Sigmoid colon (tissue), 4 donors: ENCODE data around the gene PRLH.

Experiments
- CTCF ChIP-seq, 4 experiments: fragments of 450-650 bp in 3 of 4; fragments of 200-600 bp in 1 of 4; IDR thresholded peaks; one replicate each; pipeline ENCODE4 v1.5.1; 2016 to 2019; ENCODE audit warnings: antibody characterized with exemption in 4 of 4, mild to moderate bottlenecking in 3 of 4, moderate library complexity in 2 of 4
- EP300 ChIP-seq, 4 donors: sonication (generic); formaldehyde crosslinking; IDR thresholded peaks; one replicate each; pipeline ENCODE4 v1.6.1; 2017; ENCODE audit warnings: antibody characterized with exemption in 4 of 4

GRCh38 chr2:237573721-237574415 lies 7.5 kb downstream of the PRLH start:
- no peak for TF ChIP-seq EP300 (IDR thresholded peaks at IDR 0.05)
- no peak for TF ChIP-seq CTCF (IDR thresholded peaks at IDR 0.05)
